ENCODE data around the gene STARD3. TPM values are rescaled to one million over a fixed set of nuclear protein-coding genes. Genes with fewer than 3 reads are reported as not detected.

Gene STARD3
- total and polyA plus RNA-seq, 4 donors = 34.7 to 72.4 (median 46.9) TPM

- no peak overlapping the region for H3K4me3 ChIP-seq (ENCODE audit: low read length in 2 of 2)
- H3K36me3 ChIP-seq (ENCODE audit: control insufficient read depth in 1 of 2, insufficient read depth in 2 of 2, low read length in 1 of 2) = no peaks in the 10 kb centered on the region
- H3K4me1 ChIP-seq (ENCODE audit: control insufficient read depth in 1 of 2, insufficient read depth in 2 of 2, low read length in 2 of 2) = no peaks in the 10 kb centered on the region
- no peaks in the 10 kb centered on the region for H3K9me3 ChIP-seq (ENCODE audit: control insufficient read depth, low read length)
- ATAC-seq (ENCODE audit: low FRiP score) (no peak), DNase-seq (no peak)
- H3K27me3 ChIP-seq (ENCODE audit: control insufficient read depth in 1 of 2, insufficient read depth in 2 of 2, low read length in 1 of 2) = no peaks in the 10 kb centered on the region
- no peak overlapping the region for H3K27ac ChIP-seq (ENCODE audit: low read depth in 1 of 2, low read length in 2 of 2)
- WGBS, 2 donors = 28 to 31% methylated on average over 6 of the region's 6 CpGs
- intact Hi-C loops (cut with DNase I) = no loop called here
Observed at GRCh38 chr17:39631403-39631802, 5.5 kb upstream of the STARD3 start.

- H3K4me1 ChIP-seq (ENCODE audit: control insufficient read depth in 1 of 2, insufficient read depth in 2 of 2, low read length in 2 of 2) = no peaks in the 10 kb centered on the region
- no peak for DNase-seq
- ATAC-seq (ENCODE audit: low FRiP score) = no peak
- H3K36me3 ChIP-seq (ENCODE audit: control insufficient read depth in 1 of 2, insufficient read depth in 2 of 2, low read length in 1 of 2) = no peaks in the 10 kb centered on the region
- WGBS, 2 donors = 42 to 49% methylated on average over 11 to 13 of the region's 13 CpGs
- H3K4me3 ChIP-seq (ENCODE audit: low read length in 2 of 2) = no peak overlapping the region
- intact Hi-C loops (cut with DNase I) = no loop called here
- H3K27ac ChIP-seq (ENCODE audit: low read depth in 1 of 2, low read length in 2 of 2) = no peak overlapping the region
- H3K9me3 ChIP-seq (ENCODE audit: control insufficient read depth, low read length) = no peaks in the 10 kb centered on the region
- H3K27me3 ChIP-seq (ENCODE audit: control insufficient read depth in 1 of 2, insufficient read depth in 2 of 2, low read length in 1 of 2) = no peaks in the 10 kb centered on the region
Observed at GRCh38 chr17:39632153-39632941, 4.6 kb upstream of the STARD3 start.

GRCh38 chr17:39633570-39634183 lies 3.3 kb upstream of the STARD3 start:
- Histone ChIP-seq H3K4me3 (ENCODE audit: low read length in 2 of 2) (no peak overlapping the region), H3K27ac (ENCODE audit: low read depth in 1 of 2, low read length in 2 of 2) (no peak overlapping the region), H3K27me3 (ENCODE audit: control insufficient read depth in 1 of 2, insufficient read depth in 2 of 2, low read length in 1 of 2) (no peaks in the 10 kb centered on the region), H3K9me3 (ENCODE audit: control insufficient read depth, low read length) (no peaks in the 10 kb centered on the region), H3K4me1 (ENCODE audit: control insufficient read depth in 1 of 2, insufficient read depth in 2 of 2, low read length in 2 of 2) (no peaks in the 10 kb centered on the region), H3K36me3 (ENCODE audit: control insufficient read depth in 1 of 2, insufficient read depth in 2 of 2, low read length in 1 of 2) (no peaks in the 10 kb centered on the region)
- WGBS, 2 donors = 66 to 70% methylated on average over 8 of the region's 8 CpGs
- DNase-seq = no peak
- intact Hi-C loops (cut with DNase I) = no loop called here
- ATAC-seq (ENCODE audit: low FRiP score) = no peak

- ATAC-seq (ENCODE audit: low FRiP score) = no peak
- no peaks in the 10 kb centered on the region for H3K36me3 ChIP-seq (ENCODE audit: control insufficient read depth in 1 of 2, insufficient read depth in 2 of 2, low read length in 1 of 2)
- H3K4me1 ChIP-seq (ENCODE audit: control insufficient read depth in 1 of 2, insufficient read depth in 2 of 2, low read length in 2 of 2) = no peaks in the 10 kb centered on the region
- H3K4me3 ChIP-seq (ENCODE audit: low read length in 2 of 2) = no peak overlapping the region
- no peak for DNase-seq
- H3K9me3 ChIP-seq (ENCODE audit: control insufficient read depth, low read length) = no peaks in the 10 kb centered on the region
- WGBS, 2 donors = 46 to 52% methylated on average over 2 of the region's 2 CpGs
- no peaks in the 10 kb centered on the region for H3K27me3 ChIP-seq (ENCODE audit: control insufficient read depth in 1 of 2, insufficient read depth in 2 of 2, low read length in 1 of 2)
- H3K27ac ChIP-seq (ENCODE audit: low read depth in 1 of 2, low read length in 2 of 2) = no peak overlapping the region
- intact Hi-C loops (cut with DNase I) = no loop called here
Observed at GRCh38 chr17:39634384-39634871, 2.5 kb upstream of the STARD3 start.

- Histone ChIP-seq H3K36me3 (ENCODE audit: control insufficient read depth in 1 of 2, insufficient read depth in 2 of 2, low read length in 1 of 2) (no peaks in the 10 kb centered on the region), H3K4me3 (ENCODE audit: low read length in 2 of 2) (no peak overlapping the region), H3K27ac (ENCODE audit: low read depth in 1 of 2, low read length in 2 of 2) (no peak overlapping the region), H3K27me3 (ENCODE audit: control insufficient read depth in 1 of 2, insufficient read depth in 2 of 2, low read length in 1 of 2) (no peaks in the 10 kb centered on the region), H3K4me1 (ENCODE audit: control insufficient read depth in 1 of 2, insufficient read depth in 2 of 2, low read length in 2 of 2) (no peaks in the 10 kb centered on the region), H3K9me3 (ENCODE audit: control insufficient read depth, low read length) (no peaks in the 10 kb centered on the region)
- intact Hi-C loops (cut with DNase I) = loop anchor here (5.0 kb wide), 4 partner anchors 37 to 117 kb away; partner anchors contain the start of gene MIEN1 (in 1 of the 2)
- WGBS, 2 donors = 92 to 94% methylated on average over 8 of the region's 8 CpGs
- ATAC-seq (ENCODE audit: low FRiP score) (no peak), DNase-seq (no peak)
Observed at GRCh38 chr17:39635614-39636176, 1.2 kb upstream of the STARD3 start.

GRCh38 chr17:39636587-39636926 lies 387 bp upstream of the STARD3 start:
- Histone ChIP-seq H3K36me3 (ENCODE audit: control insufficient read depth in 1 of 2, insufficient read depth in 2 of 2, low read length in 1 of 2) (no peaks in the 10 kb centered on the region), H3K9me3 (ENCODE audit: control insufficient read depth, low read length) (no peaks in the 10 kb centered on the region), H3K27ac (ENCODE audit: low read depth in 1 of 2, low read length in 2 of 2) (peak overlapping the region in 1 of 2 donors; percentile 55), H3K4me3 (ENCODE audit: low read length in 2 of 2) (peak overlapping the region; percentile 36 to 91), H3K27me3 (ENCODE audit: control insufficient read depth in 1 of 2, insufficient read depth in 2 of 2, low read length in 1 of 2) (no peaks in the 10 kb centered on the region), H3K4me1 (ENCODE audit: control insufficient read depth in 1 of 2, insufficient read depth in 2 of 2, low read length in 2 of 2) (no peaks in the 10 kb centered on the region)
- DNase-seq (no peak), ATAC-seq (ENCODE audit: low FRiP score) (no peak)
- intact Hi-C loops (cut with DNase I) = loop anchor here (5.0 kb wide), 4 partner anchors 36 to 116 kb away; partner anchors contain the start of gene MIEN1 (in 1 of the 2)
- 24 to 25% methylated on average over 6 of the region's 6 CpGs for WGBS, 2 donors

- H3K4me1 ChIP-seq (ENCODE audit: control insufficient read depth in 1 of 2, insufficient read depth in 2 of 2, low read length in 2 of 2) = no peaks in the 10 kb centered on the region
- no peak for DNase-seq
- H3K9me3 ChIP-seq (ENCODE audit: control insufficient read depth, low read length) = no peaks in the 10 kb centered on the region
- no peaks in the 10 kb centered on the region for H3K36me3 ChIP-seq (ENCODE audit: control insufficient read depth in 1 of 2, insufficient read depth in 2 of 2, low read length in 1 of 2)
- no peak for ATAC-seq (ENCODE audit: low FRiP score)
- no peaks in the 10 kb centered on the region for H3K27me3 ChIP-seq (ENCODE audit: control insufficient read depth in 1 of 2, insufficient read depth in 2 of 2, low read length in 1 of 2)
- intact Hi-C loops (cut with DNase I) = loop anchor here (5.0 kb wide), 4 partner anchors 34 to 114 kb away; partner anchors contain the start of gene MIEN1 (in 1 of the 2)
- WGBS, 2 donors = 89 to 90% methylated on average over 7 of the region's 7 CpGs
- H3K27ac ChIP-seq (ENCODE audit: low read depth in 1 of 2, low read length in 2 of 2) = no peak overlapping the region
- no peak overlapping the region for H3K4me3 ChIP-seq (ENCODE audit: low read length in 2 of 2)
Observed at GRCh38 chr17:39638317-39638716, 1.4 kb downstream of the STARD3 start.

GRCh38 chr17:39639043-39639442 lies 2.1 kb downstream of the STARD3 start:
- Histone ChIP-seq H3K4me1 (ENCODE audit: control insufficient read depth in 1 of 2, insufficient read depth in 2 of 2, low read length in 2 of 2) (no peaks in the 10 kb centered on the region), H3K36me3 (ENCODE audit: control insufficient read depth in 1 of 2, insufficient read depth in 2 of 2, low read length in 1 of 2) (no peaks in the 10 kb centered on the region), H3K27ac (ENCODE audit: low read depth in 1 of 2, low read length in 2 of 2) (no peak overlapping the region), H3K9me3 (ENCODE audit: control insufficient read depth, low read length) (no peaks in the 10 kb centered on the region), H3K4me3 (ENCODE audit: low read length in 2 of 2) (no peak overlapping the region), H3K27me3 (ENCODE audit: control insufficient read depth in 1 of 2, insufficient read depth in 2 of 2, low read length in 1 of 2) (no peaks in the 10 kb centered on the region)
- intact Hi-C loops (cut with DNase I) = loop anchor here (5.0 kb wide), 4 partner anchors 33 to 113 kb away; partner anchors contain the start of gene MIEN1 (in 1 of the 2)
- WGBS, 2 donors = 84 to 89% methylated on average over 2 of the region's 2 CpGs
- no peak for ATAC-seq (ENCODE audit: low FRiP score)
- DNase-seq = no peak
